PC-3 (cell line): Measurements from ENCODE around the gene COA1. TPM values are rescaled to one million over a fixed set of nuclear protein-coding genes. Genes with fewer than 3 reads are reported as not detected.

ENCODE experiments used
- ATAC-seq: fragments of 200-7000 bp; cut with Tn5 transposase; 2 replicates; pipeline ENCODE4 v1.9.1; 2020; ENCODE audit warnings: mild to moderate bottlenecking, moderate library complexity
- BruUV-seq: library from RNA; stranded (reverse); fragments of 400-500 nt; replicated peaks from 2 replicates; lab custom pipeline; 2021; lab: Mats Ljungman, UMichigan
- CTCF ChIA-PET: fragments of 300-600 bp; sonication (Branson Sonifier 250); formaldehyde crosslinking; loops from one replicate; lab custom pipeline; 2022; ENCODE audit warnings: antibody characterized with exemption; lab: Charles Lee
- POLR2A ChIA-PET: fragments of 300-600 bp; sonication (Branson Sonifier 250); formaldehyde crosslinking; loops from one replicate; lab custom pipeline; 2022; ENCODE audit warnings: antibody characterized with exemption; ENCODE audit not compliant: unreplicated experiment; lab: Charles Lee
- DNase-seq: peaks from one replicate; pipeline ENCODE4 v3.0.0-alpha.2; 2015
- H2AFZ ChIP-seq: fragments of 300-600 bp; sonication (generic); 2 replicates; pipeline ENCODE4 v1.6.0; 2016; ENCODE audit warnings: antibody characterized with exemption, low read length
- H3F3A ChIP-seq: fragments of 300-600 bp; sonication (generic); one replicate; pipeline ENCODE4 v1.6.0; 2017; ENCODE audit warnings: antibody characterized with exemption, low read length, control low read depth, mild to moderate bottlenecking; ENCODE audit not compliant: unreplicated experiment
- H3K27ac ChIP-seq: fragments of 300-600 bp; sonication (generic); 2 replicates; pipeline ENCODE4 v1.5.1; 2016; ENCODE audit warnings: mild to moderate bottlenecking, low read length
- H3K27me3 ChIP-seq: fragments of 300-600 bp; sonication (generic); 2 replicates; pipeline ENCODE4 v1.6.1; 2016; ENCODE audit warnings: low read length, mixed read lengths
- H3K36me3 ChIP-seq: fragments of 300-600 bp; sonication (generic); 2 replicates; pipeline ENCODE4 v1.6.1; 2016; ENCODE audit warnings: low read depth, mixed run types, low read length, mixed read lengths
- H3K4me1 ChIP-seq: fragments of 300-600 bp; sonication (generic); 2 replicates; pipeline ENCODE4 v1.5.1; 2016; ENCODE audit warnings: low read length; ENCODE audit not compliant: insufficient read depth
- H3K4me2 ChIP-seq: fragments of 300-600 bp; sonication (generic); 2 replicates; pipeline ENCODE4 v1.6.0; 2016; ENCODE audit warnings: low read length
- H3K4me3 ChIP-seq: fragments of 300-600 bp; sonication (generic); 2 replicates; pipeline ENCODE4 v1.5.1; 2016; ENCODE audit warnings: mild to moderate bottlenecking, low read length, mixed read lengths
- H3K79me2 ChIP-seq: fragments of 300-600 bp; sonication (generic); 2 replicates; pipeline ENCODE4 v1.6.1; 2017; ENCODE audit warnings: low read length, mixed read lengths
- H3K9ac ChIP-seq: fragments of 300-600 bp; sonication (generic); 2 replicates; pipeline ENCODE4 v1.6.0; 2016; ENCODE audit warnings: mild to moderate bottlenecking, low read length
- H3K9me2 ChIP-seq: fragments of 300-600 bp; sonication (generic); replicated peaks from 2 replicates; pipeline ENCODE4 v1.6.1; 2016; ENCODE audit warnings: mixed run types, low read length, mixed read lengths
- H3K9me3 ChIP-seq: fragments of 300-600 bp; sonication (generic); 2 replicates; pipeline ENCODE4 v1.6.1; 2016; ENCODE audit warnings: low read length, mixed read lengths
- H4K20me1 ChIP-seq: fragments of 300-600 bp; sonication (generic); 2 replicates; pipeline ENCODE4 v1.6.1; 2016; ENCODE audit warnings: low read length, mixed read lengths
- CTCF ChIP-seq: fragments of 300-600 bp; sonication (generic); conservative IDR thresholded peaks from 2 replicates; pipeline ENCODE4 v1.5.1; 2017; ENCODE audit warnings: antibody characterized with exemption, low read depth, mild to moderate bottlenecking, low read length
- EZH2 ChIP-seq: fragments of 300-600 bp; sonication (generic); IDR thresholded peaks from one replicate; pipeline ENCODE4 v1.6.1; 2017; ENCODE audit warnings: antibody characterized with exemption, mild to moderate bottlenecking, low read length; ENCODE audit not compliant: unreplicated experiment
- EZH2phosphoT487 ChIP-seq: fragments of 300-600 bp; sonication (generic); IDR thresholded peaks from 2 replicates; pipeline ENCODE4 v1.6.1; 2018; ENCODE audit warnings: mild to moderate bottlenecking, antibody characterized with exemption, low read length, borderline replicate concordance
- intact Hi-C: fragments of 100-400 bp; cut with micrococcal nuclease; formaldehyde crosslinking; loops from 2 replicates; pipeline ENCODE4 v1.9.0; 2023
- total RNA-seq: library from RNA; depleted of rRNA; stranded (reverse); fragments of >200 nt; gene quantifications from 2 replicates; pipeline ENCODE4 v1.2.3, GENCODE V29; 2014

COA1 gene
- total RNA-seq, 1 experiment from 2014 or later: 82.0 TPM

GRCh38 chr7:43649755-43650274 is 79.5 kb downstream of the COA1 start:
- no peaks in the 10 kb centered on the region for H4K20me1 ChIP-seq
- CTCF ChIA-PET: interaction anchor here (0.6 to 1.7 kb wide), 4 partner anchors 50 to 206 kb away, joined by 4 to 12 read pairs (median 6); partner anchors contain the start of genes COA1 and STK17A
- H3K4me1 ChIP-seq: peaks cover 73% of the 10 kb centered on the region
- H3K4me2 ChIP-seq: peak overlapping the region; percentile 75
- no TSS peak for BruUV-seq
- H3K27me3 ChIP-seq: no peaks in the 10 kb centered on the region
- H3K4me3 ChIP-seq: peak overlapping the region; percentile 41; the same call in 1 of the 2 replicates
- POLR2A ChIA-PET: interaction anchor here (0.6 to 1.1 kb wide), 3 partner anchors 43 to 67 kb away, joined by 4 to 22 read pairs (median 4); partner anchors contain the start of gene STK17A
- H3F3A ChIP-seq: peaks cover 23% of the 10 kb centered on the region
- H3K27ac ChIP-seq: peak overlapping the region; percentile 99
- H3K9me3 ChIP-seq: no peaks in the 10 kb centered on the region
- H3K79me2 ChIP-seq: peaks cover 62% of the 10 kb centered on the region
- H3K9ac ChIP-seq: peak overlapping the region; percentile 86
- ATAC-seq (peak; percentile 34), DNase-seq (peak; percentile 92)
- no peaks in the 10 kb centered on the region for H3K9me2 ChIP-seq
- intact Hi-C loops: loop anchor here (2.0 to 5.0 kb wide), 3 partner anchors 43 to 187 kb away; no protein-coding TSS in a partner anchor
- H3K36me3 ChIP-seq: peaks cover 13% of the 10 kb centered on the region; the same call in 1 of the 2 replicates
- TF ChIP-seq CTCF: no peak
- no peak for TF ChIP-seq EZH2phosphoT487
- TF ChIP-seq EZH2: no peak
- H2AFZ ChIP-seq: no peak overlapping the region

- no peak for TF ChIP-seq CTCF
- no peak for TF ChIP-seq EZH2
- no peak for TF ChIP-seq EZH2phosphoT487
- Histone ChIP-seq H4K20me1 (no peaks in the 10 kb centered on the region), H3K27ac (peak overlapping the region; percentile 99), H3K4me1 (peaks cover 73% of the 10 kb centered on the region), H3K9ac (peak overlapping the region; percentile 86), H3K27me3 (no peaks in the 10 kb centered on the region), H3K36me3 (peaks cover 17% of the 10 kb centered on the region), H3K4me2 (peak overlapping the region; percentile 75), H3K79me2 (peaks cover 57% of the 10 kb centered on the region), H3K9me3 (no peaks in the 10 kb centered on the region), H2AFZ (no peak overlapping the region), H3F3A (peaks cover 23% of the 10 kb centered on the region), H3K4me3 (peak overlapping the region; percentile 14; the same call in 1 of the 2 replicates), H3K9me2 (no peaks in the 10 kb centered on the region)
- TSS peak; percentile 67 for BruUV-seq
- CTCF ChIA-PET: interaction anchor here (0.6 to 1.7 kb wide), 5 partner anchors 7 to 115 kb away, joined by 3 to 13 read pairs (median 10); partner anchors contain the start of gene STK17A
- intact Hi-C loops: loop anchor here (1.0 to 5.0 kb wide), 6 partner anchors 11 to 189 kb away; no protein-coding TSS in a partner anchor
- DNase-seq (peak; percentile 61), ATAC-seq (peak; percentile 3; the same call in 1 of the 2 replicates)
- POLR2A ChIA-PET: interaction anchor here (0.5 to 1.5 kb wide), 6 partner anchors 22 to 68 kb away, joined by 3 to 45 read pairs (median 6); partner anchors contain the start of gene STK17A
Measured at GRCh38 chr7:43648473-43649406, 80.6 kb downstream of the COA1 start.
